ENCODE data around the gene CCDC71. TPM values are rescaled to one million over a fixed set of nuclear protein-coding genes. Genes with fewer than 3 reads are reported as not detected.

The CCDC71 gene
- total and polyA plus RNA-seq, 2 of the 13 experiments (the other 11 are each of a cell fraction or from before 2014, with no cell fraction given): 9.7 to 14.3 TPM

DNA sequence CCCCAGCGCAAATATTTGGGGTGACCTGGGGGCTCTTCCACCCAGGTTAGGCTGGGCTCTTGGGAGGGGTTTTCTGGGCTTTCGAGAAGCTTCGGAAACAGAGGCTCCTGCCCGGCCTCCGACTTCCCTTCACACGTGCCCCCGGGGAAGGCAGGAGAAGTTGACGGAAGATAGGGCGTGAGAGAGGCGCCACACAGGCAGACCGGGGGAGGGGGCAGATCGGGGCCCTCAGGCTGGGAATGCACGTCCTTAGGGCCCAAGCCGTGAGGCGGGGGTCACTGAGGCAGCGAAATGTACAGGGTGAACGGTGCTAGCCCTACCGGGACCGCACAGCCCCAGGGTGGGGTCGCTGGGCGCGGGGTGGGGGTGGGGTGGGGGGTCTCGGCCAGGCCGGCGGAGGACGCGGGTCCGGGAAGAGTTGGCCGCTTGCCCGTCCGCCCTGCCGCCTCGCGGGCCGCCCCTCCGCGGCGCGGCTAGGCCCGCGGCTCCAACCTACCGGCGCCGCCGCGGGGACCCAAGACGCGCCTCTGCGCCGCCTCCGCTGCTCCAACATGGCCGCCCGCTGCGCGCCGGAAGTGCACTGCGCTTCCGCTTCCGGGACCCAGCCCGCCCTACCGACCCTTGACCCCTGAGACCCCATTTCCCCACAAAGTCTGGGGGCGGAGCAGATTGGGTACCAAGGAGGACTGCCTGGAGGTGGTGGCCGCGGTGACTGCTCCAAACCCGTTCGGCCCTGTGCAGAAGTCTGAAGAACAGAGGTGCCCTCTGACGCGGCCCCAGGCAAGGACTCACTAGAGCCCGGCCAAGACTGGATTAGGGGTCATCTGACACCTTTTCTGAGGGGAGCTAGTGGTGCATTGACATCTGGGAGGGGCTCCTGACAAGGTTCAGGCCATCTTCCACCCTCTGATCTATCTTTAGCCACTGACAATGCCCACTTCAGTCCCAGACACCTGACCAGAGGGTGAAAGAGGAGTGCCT is at the start of gene CCDC71 (continued):
- peak; percentile 28; the same call in 1 of the 2 replicates for TF ChIP-seq PAXIP1 (CRISPR knock-in tag; conservative IDR thresholded peaks at IDR 0.05)
- no peak; the same call in 1 of the 2 replicates for TF ChIP-seq SALL2 (CRISPR knock-in tag; IDR thresholded peaks at IDR 0.05)
- TF ChIP-seq ZNF672 (CRISPR knock-in tag; IDR thresholded peaks at IDR 0.05): no peak
- 0 out of 2 replicates have a peak, but pooled peaks have one; percentile 7 for TF ChIP-seq ZNF839 (CRISPR knock-in tag; IDR thresholded peaks at IDR 0.05; ENCODE audit: borderline replicate concordance)
- TF ChIP-seq ZNF703 (CRISPR knock-in tag; IDR thresholded peaks at IDR 0.05; ENCODE audit: borderline replicate concordance): no peak
- peak; percentile 72; the same call in 1 of the 2 replicates for TF ChIP-seq HNF4A (CRISPR knock-in tag; IDR thresholded peaks at IDR 0.05)
- peak; percentile 75 for TF ChIP-seq SAP130 (CRISPR knock-in tag; IDR thresholded peaks at IDR 0.05; ENCODE audit: low read depth)
- TF ChIP-seq YEATS2 (CRISPR knock-in tag; IDR thresholded peaks at IDR 0.05; ENCODE audit: borderline replicate concordance): peak; percentile 62; the same call in 1 of the 2 replicates
- peak; percentile 58; the same call in 1 of the 2 replicates for TF ChIP-seq POGK (CRISPR knock-in tag; conservative IDR thresholded peaks at IDR 0.05)
- TF ChIP-seq, protein P1, sequence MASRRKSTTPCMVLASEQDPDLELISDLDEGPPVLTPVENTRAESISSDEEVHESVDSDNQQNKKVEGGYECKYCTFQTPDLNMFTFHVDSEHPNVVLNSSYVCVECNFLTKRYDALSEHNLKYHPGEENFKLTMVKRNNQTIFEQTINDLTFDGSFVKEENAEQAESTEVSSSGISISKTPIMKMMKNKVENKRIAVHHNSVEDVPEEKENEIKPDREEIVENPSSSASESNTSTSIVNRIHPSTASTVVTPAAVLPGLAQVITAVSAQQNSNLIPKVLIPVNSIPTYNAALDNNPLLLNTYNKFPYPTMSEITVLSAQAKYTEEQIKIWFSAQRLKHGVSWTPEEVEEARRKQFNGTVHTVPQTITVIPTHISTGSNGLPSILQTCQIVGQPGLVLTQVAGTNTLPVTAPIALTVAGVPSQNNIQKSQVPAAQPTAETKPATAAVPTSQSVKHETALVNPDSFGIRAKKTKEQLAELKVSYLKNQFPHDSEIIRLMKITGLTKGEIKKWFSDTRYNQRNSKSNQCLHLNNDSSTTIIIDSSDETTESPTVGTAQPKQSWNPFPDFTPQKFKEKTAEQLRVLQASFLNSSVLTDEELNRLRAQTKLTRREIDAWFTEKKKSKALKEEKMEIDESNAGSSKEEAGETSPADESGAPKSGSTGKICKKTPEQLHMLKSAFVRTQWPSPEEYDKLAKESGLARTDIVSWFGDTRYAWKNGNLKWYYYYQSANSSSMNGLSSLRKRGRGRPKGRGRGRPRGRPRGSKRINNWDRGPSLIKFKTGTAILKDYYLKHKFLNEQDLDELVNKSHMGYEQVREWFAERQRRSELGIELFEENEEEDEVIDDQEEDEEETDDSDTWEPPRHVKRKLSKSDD (CRISPR knock-in tag; IDR thresholded peaks at IDR 0.05; ENCODE audit: low read depth): peak; percentile 46; the same call in 1 of the 2 replicates
- peak; percentile 69 for TF ChIP-seq SALL1 (CRISPR knock-in tag; IDR thresholded peaks at IDR 0.05)
- 0 out of 2 replicates have a peak, but pooled peaks have one; percentile 14 for TF ChIP-seq ZNF501 (CRISPR knock-in tag; IDR thresholded peaks at IDR 0.05)
- TF ChIP-seq ZNF563 (CRISPR knock-in tag; IDR thresholded peaks at IDR 0.05): peak; percentile 64; the same call in 1 of the 2 replicates
- TF ChIP-seq ZSCAN30 (CRISPR knock-in tag; IDR thresholded peaks at IDR 0.05): peak; percentile 77; the same call in 1 of the 2 replicates
- TF ChIP-seq SYNCRIP (IDR thresholded peaks at IDR 0.05; ENCODE audit: insufficient read depth, low read depth, low read length): no peak
- TF ChIP-seq NONO (IDR thresholded peaks at IDR 0.05): no peak
- peak; percentile 47; the same call in 1 of the 2 replicates for TF ChIP-seq NONO (CRISPR knock-in tag; conservative IDR thresholded peaks at IDR 0.05)
- 0 out of 2 replicates have a peak, but pooled peaks have one; percentile 40 for TF ChIP-seq ATF5 (CRISPR knock-in tag; IDR thresholded peaks at IDR 0.05; ENCODE audit: low read depth)

Measured in HepG2 (cell line).